DOHH2 (cell line): Measurements from ENCODE around the gene PGP.

ENCODE experiments used
- H3F3A ChIP-seq: fragments of 200-600 bp; sonication (generic), shearing (Covaris generic); 2 replicates; pipeline ENCODE4 v1.6.0; 2016; ENCODE audit warnings: antibody characterized with exemption, mild to moderate bottlenecking; ENCODE audit not compliant: control insufficient read depth, insufficient read depth
- H3K27ac ChIP-seq: fragments of 200-600 bp; sonication (generic); 2 replicates; pipeline ENCODE4 v1.5.1; 2014; ENCODE audit warnings: low read depth, mild to moderate bottlenecking, low read length, moderate library complexity
- H3K27me3 ChIP-seq: fragments of 200-600 bp; sonication (generic); 2 replicates; pipeline ENCODE4 v1.6.1; 2014; ENCODE audit warnings: mild to moderate bottlenecking, low read length, mixed read lengths; ENCODE audit not compliant: control insufficient read depth
- H3K36me3 ChIP-seq: fragments of 200-600 bp; sonication (generic); 2 replicates; pipeline ENCODE4 v1.6.1; 2014; ENCODE audit warnings: mild to moderate bottlenecking, low read length, moderate library complexity, mixed read lengths; ENCODE audit not compliant: control insufficient read depth
- H3K4me1 ChIP-seq: fragments of 200-600 bp; sonication (generic); 2 replicates; pipeline ENCODE4 v1.6.1; 2014; ENCODE audit warnings: mild to moderate bottlenecking, low read length, mixed read lengths; ENCODE audit not compliant: control insufficient read depth
- H3K4me2 ChIP-seq: fragments of 200-600 bp; sonication (generic); 2 replicates; pipeline ENCODE4 v1.6.0; 2014; ENCODE audit warnings: mild to moderate bottlenecking, low read length, moderate library complexity
- H3K4me3 ChIP-seq: fragments of 200-600 bp; sonication (generic); 2 replicates; pipeline ENCODE4 v1.5.1; 2014; ENCODE audit warnings: mild to moderate bottlenecking, low read length, mixed read lengths
- H3K79me2 ChIP-seq: fragments of 200-600 bp; sonication (generic); 2 replicates; pipeline ENCODE4 v1.6.1; 2014; ENCODE audit warnings: mild to moderate bottlenecking, low read length, mixed read lengths; ENCODE audit not compliant: control insufficient read depth
- H3K9me2 ChIP-seq: fragments of 200-600 bp; sonication (generic); replicated peaks from 2 replicates; pipeline ENCODE4 v1.6.1; 2014; ENCODE audit warnings: mild to moderate bottlenecking, low read length, mixed read lengths; ENCODE audit not compliant: control insufficient read depth
- H3K9me3 ChIP-seq: fragments of 200-600 bp; sonication (generic); 2 replicates; pipeline ENCODE4 v1.6.1; 2014; ENCODE audit warnings: antibody characterized with exemption, low read length, mixed read lengths; ENCODE audit not compliant: control insufficient read depth, insufficient read depth
- H4K20me1 ChIP-seq: fragments of 200-600 bp; sonication (generic); 2 replicates; pipeline ENCODE4 v1.6.0; 2014; ENCODE audit warnings: low read depth, mild to moderate bottlenecking, antibody characterized with exemption, low read length, moderate library complexity; ENCODE audit not compliant: control insufficient read depth, insufficient read depth
- CTCF ChIP-seq: fragments of 200-600 bp; sonication (generic); IDR thresholded peaks from one replicate; pipeline ENCODE4 v1.5.1; 2014; ENCODE audit warnings: antibody characterized with exemption, mild to moderate bottlenecking, low read depth, low read length; ENCODE audit not compliant: poor library complexity, severe bottlenecking
- EZH2phosphoT487 ChIP-seq: fragments of 200-600 bp; sonication (generic); IDR thresholded peaks from 2 replicates; pipeline ENCODE4 v1.6.1; 2017; ENCODE audit warnings: borderline replicate concordance, mild to moderate bottlenecking, antibody characterized with exemption, low read length, moderate library complexity, mixed read lengths

The PGP gene

GRCh38 chr16:2200313-2200712 is 14.3 kb downstream of the PGP start:
- TF ChIP-seq CTCF: no peak
- TF ChIP-seq EZH2phosphoT487: no peak
- Histone ChIP-seq H3K36me3 (no peaks in the 10 kb centered on the region), H4K20me1 (peaks cover 1% of the 10 kb centered on the region; the same call in 1 of the 2 replicates), H3K27me3 (peaks cover 42% of the 10 kb centered on the region), H3K9me2 (no peaks in the 10 kb centered on the region), H3K27ac (no peak overlapping the region), H3K79me2 (no peaks in the 10 kb centered on the region), H3K4me1 (peaks cover 14% of the 10 kb centered on the region), H3K9me3 (no peaks in the 10 kb centered on the region), H3K4me2 (no peak overlapping the region), H3F3A (no peaks in the 10 kb centered on the region), H3K4me3 (no peak overlapping the region)

- peaks cover 14% of the 10 kb centered on the region for H3K4me1 ChIP-seq
- no peak overlapping the region for H3K4me2 ChIP-seq
- peaks cover 49% of the 10 kb centered on the region for H3K27me3 ChIP-seq
- no peaks in the 10 kb centered on the region for H3K9me3 ChIP-seq
- no peaks in the 10 kb centered on the region for H3F3A ChIP-seq
- H3K27ac ChIP-seq: no peak overlapping the region
- peaks cover 5% of the 10 kb centered on the region; the same call in 1 of the 2 replicates for H4K20me1 ChIP-seq
- no peaks in the 10 kb centered on the region for H3K36me3 ChIP-seq
- H3K4me3 ChIP-seq: no peak overlapping the region
- no peaks in the 10 kb centered on the region for H3K79me2 ChIP-seq
- H3K9me2 ChIP-seq: no peaks in the 10 kb centered on the region
- TF ChIP-seq EZH2phosphoT487 (no peak), CTCF (no peak)
These were observed 15.0 kb downstream of the PGP start for GRCh38 chr16:2199621-2200139.

- H3K4me3 ChIP-seq: no peak overlapping the region
- no peaks in the 10 kb centered on the region for H3K36me3 ChIP-seq
- H3K9me2 ChIP-seq: no peaks in the 10 kb centered on the region
- H4K20me1 ChIP-seq: peaks cover 5% of the 10 kb centered on the region; the same call in 1 of the 2 replicates
- H3K79me2 ChIP-seq: no peaks in the 10 kb centered on the region
- H3K9me3 ChIP-seq: no peaks in the 10 kb centered on the region
- no peak overlapping the region for H3K27ac ChIP-seq
- H3K4me2 ChIP-seq: no peak overlapping the region
- peaks cover 10% of the 10 kb centered on the region for H3K4me1 ChIP-seq
- H3K27me3 ChIP-seq: peaks cover 55% of the 10 kb centered on the region
- TF ChIP-seq EZH2phosphoT487 (no peak), CTCF (no peak)
- H3F3A ChIP-seq: no peaks in the 10 kb centered on the region
These were observed 15.5 kb downstream of the PGP start for GRCh38 chr16:2199095-2199494.
